CD4-positive, alpha-beta T cell treated with Interleukin-10 for 1 hour (primary cell): ENCODE results near the gene UBE2I.
"Not testable (repeated sequence)": the region's sequence is repeated elsewhere in the genome, so short reads cannot be mapped to it uniquely, and the experiment has no call there.

ENCODE experiments used
- DNase-seq: peaks from one replicate; pipeline ENCODE4 v3.0.0-alpha.2; 2020

UBE2I gene

DNA sequence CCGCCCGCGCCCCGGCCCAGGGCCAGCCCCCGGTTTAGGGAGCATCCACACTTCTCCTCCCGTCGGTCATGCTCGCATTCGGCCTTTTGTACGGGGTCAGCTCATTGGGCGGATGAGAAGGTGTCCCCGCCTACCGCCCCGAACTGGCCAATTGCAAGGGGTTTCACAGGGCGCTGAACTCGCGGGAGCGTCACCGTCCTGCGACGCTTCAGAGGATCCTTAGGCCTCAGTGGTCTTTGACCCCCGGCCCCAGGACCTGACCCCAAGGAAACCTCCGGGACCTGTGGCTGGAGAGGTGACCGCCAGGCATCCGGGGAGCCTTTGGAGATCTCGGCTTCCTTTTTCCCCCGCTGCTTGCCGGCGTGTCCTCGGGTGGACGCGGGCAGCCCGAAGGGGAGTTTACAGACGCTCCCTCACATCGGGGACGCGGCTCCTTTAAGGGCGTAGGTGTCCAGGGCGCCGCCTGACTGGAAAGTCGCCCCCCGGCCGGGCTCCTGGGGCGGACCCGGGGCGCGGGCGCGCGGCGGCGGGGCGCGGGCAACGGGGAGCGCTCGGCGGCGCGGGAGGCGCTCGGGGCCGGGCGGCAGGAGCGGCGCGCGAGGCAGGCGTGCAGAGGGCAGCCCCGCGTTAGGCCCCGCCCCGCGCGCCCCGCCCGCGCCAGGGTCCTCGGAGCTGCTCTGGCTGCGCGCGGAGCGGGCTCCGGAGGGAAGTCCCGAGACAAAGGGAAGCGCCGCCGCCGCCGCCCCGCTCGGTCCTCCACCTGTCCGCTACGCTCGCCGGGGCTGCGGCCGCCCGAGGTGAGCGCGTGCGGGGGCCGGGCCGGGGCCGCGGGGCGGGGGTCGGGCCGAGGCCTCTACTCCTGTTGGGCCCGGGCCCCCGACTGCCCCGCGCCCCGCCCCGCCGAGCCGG is at the start of gene UBE2I:
Gene UBE2I (plus strand): TSS at position 660 of the 909 bp plus-strand sequence. CDS start 4,395 bp downstream, outside the sequence.
- peak; percentile 100 for DNase-seq

DNA sequence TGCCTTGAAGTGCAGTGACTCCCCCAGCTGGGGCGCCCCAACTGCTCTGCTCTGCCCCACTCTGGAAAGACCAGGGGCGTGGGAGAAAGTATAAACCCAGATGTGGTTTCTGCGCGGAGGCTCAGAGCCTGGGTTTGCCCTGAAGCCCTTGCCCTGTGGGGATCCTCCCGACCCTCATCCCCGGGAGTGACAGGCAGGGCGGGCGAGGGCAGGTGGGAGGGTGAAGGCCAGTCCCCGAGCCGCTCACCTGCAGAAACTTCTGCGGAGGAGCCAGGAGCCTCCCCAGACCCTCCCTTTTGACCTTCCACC is 49.7 kb upstream of the UBE2I start:
- DNase-seq: no peak

DNA sequence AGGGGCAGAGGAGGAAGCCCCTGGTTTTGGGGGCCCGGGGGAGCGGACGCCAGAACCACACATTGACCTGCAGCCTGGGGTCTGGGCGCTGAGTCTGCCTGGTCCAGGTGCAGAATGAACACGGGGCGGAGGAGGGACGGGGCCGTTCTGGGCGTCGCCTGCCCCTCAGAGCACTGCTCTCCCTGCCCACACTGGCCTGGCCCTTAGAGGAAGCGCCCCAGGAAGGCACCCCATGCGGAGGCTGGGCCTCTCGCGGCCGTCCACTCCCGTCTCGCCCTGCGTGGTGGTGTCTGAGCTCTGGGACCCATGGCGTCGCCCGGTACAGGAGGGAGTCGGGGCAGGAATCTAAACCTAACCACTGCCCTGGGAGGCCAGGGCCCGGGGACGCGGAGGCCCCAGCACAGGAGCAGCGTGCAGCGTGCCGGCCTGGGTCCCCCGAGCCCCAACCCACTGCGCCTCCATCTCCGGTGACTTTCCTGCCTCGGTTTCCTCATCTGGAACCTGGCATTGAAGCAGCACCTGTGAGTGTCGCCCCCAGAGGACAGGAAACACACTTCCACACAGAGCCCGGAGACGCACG is 49.2 kb upstream of the UBE2I start:
- DNase-seq: no peak

DNA sequence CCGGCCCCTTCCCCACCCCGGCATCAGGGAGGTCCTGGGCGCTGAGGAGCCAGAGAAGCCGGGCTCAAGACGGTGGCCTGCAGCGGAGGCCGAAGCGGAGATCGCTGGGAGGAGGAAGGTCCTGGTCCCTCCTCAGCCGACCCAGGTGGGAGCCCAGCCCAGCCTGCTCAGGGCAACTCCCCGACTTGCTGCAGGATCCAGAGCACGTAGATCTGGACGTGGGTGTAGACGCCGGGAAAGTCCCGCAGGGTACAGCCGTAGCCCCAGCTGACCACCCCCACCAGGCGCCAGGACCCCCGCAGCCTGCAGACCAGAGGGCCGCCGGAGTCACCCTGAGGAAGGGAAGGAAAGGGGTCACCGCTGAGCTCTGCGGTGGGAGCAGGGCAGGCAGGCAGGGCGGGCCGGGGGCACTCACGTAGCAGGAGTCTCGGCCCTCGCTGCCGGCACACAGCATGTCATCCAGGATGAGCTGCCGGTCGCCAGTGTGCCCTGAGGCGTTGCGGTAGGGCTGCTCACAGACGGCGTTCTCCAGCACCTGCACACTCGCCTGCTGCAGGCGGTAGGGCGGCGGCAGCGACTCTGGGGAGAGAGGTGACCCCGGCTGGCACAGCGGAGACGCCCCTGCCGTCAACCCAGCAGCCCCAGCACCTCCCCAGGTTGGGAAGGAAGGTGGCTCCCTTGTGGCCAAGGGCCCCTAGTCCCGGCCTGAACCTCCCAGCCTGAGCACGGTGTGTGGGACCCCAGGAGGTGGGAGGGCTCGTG is 48.1 kb upstream of the UBE2I start:
- no peak for DNase-seq

- DNase-seq: no peak
Observed at GRCh38 chr16:1262210-1262845, 47.1 kb upstream of the UBE2I start.

DNA sequence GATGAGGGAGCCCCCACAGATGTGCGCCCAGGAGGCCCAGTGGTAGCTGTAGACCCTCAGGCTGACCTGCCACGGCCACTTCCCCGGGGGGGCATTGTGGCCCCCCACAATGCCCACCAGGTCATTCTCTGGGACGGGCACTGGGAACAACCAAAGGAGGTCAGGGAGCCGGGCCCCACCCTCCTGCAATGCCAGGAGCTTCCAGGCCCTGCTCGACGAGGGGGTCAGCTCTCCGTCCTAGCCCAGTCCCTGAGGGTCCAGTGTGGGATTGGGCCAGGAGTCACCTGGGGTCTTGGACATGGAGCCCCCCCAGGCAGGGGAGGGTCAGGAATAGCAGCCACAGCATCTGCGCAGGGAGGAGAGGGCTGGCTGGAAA is 46.6 kb upstream of the UBE2I start:
- DNase-seq: no peak

DNA sequence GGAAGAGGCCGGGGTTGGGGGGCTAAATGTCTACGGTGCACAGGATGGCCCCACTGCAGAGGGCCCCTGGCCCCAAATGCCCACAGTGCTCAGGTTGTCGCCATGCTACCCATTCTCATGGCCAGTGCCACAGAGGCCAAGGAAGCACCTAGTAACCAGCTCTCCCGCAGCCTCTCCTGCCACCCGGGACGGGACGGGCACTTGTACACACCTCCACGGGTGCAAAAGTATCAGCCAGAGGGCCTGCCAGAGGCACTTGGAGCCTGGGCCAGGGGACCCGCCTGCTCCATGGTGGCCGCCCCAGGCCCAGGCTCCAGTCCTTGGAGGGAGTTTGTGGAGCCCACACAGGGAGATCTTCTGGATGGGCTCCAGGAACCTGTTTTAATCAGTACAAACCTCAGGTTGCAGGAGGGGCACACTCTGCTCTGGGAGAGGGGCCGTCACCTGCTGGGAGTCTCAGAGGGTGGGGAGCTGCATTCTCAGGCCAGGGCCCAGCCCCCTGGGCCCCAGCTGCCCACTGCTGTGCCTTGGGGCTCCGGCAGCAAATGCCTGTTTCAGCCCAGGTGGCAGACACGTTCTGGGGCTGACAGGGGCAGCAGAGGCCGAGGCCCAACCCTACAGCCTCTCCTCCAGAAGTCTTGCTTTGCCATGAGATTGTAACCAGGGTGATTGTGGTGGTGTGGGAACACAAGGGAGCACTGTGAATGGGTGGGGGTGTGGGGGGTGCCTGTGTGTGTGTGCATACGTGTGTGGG is 45.7 kb upstream of the UBE2I start:
- no peak for DNase-seq

DNA sequence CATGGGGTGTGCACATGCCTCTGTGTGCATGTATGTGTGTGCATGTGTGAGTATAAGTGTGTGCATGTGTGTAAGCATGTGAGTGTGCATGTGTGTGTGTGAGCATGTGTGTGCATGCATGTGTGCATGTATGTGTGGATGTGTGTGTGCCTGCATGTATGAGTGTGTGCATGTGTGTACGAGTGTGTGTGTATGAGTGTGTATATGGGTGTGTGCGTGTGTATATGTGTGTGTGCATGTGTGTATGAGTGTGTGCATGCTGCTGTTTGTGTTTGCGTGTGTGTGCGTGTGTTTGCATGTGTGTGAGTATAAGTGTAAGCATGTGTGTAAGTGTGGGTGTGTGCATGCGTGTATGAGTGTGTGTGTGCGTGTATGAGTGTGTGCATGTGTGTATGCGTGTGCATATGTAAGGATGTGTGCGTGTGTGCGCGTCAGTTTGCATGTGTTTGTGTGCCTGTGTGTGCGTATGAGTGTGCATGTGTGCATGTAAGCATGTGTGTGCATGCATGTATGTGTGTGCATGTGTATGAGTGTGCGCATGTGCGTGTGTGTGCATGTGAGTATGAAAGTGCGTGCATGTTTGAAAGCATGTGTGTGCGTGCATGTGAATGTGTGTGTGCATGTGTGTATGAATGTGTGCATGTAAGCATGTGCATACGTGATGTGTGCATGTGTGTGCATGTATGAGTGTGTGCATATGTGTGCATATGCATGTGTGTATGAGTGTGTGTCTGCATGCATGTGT is 44.9 kb upstream of the UBE2I start:
- DNase-seq: no peak

DNA sequence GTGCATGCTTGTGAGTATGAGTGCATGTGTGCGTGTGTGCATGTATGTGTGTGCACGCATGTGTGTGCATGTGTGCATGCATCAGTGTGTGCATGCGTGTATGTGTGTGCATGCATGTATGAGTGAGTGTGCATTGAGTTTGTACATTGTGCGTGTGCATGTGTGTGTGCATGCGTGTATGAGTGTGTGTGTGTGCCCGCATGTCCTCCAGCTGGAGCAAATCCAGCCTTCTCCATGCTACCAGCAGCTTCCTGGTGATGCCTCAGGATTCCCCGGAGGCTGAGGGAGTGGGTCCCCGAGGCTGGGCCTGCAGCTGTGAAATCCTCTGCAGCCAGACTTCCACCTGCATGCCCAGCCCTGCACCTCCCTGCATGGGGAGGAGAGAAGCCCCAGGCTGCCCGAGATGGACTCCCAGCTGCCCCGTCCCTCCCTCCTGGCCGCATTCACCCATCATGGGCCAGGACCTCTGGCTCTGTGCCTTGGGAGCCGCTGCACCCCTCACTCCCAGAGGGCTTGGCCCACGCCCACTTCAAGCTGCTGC is 44.3 kb upstream of the UBE2I start:
- DNase-seq: no peak

DNA sequence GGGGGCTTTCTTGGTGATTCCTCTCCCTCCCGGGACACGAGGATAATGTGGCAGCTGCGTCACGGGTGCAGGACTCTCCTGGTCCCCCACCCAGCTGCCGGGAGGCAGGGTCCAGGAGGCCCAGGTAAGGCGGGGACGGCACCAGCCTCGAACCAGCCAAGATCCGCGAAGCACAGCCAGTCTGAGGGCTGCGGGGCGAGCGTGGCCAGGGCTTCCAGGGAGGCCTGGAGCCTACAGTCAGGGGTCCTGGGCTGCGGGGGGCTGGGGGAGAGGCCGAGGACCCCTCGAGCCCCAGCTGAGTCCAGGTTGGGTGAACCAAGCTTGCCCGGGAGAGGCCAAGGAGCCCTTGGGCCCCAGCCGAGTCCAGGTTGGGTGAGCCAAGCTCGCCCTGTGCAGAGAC is 43.6 kb upstream of the UBE2I start:
- no peak for DNase-seq

GRCh38 chr16:1269418-1269817 is 40.0 kb upstream of the UBE2I start:
- not testable (repeated sequence) for DNase-seq

DNA sequence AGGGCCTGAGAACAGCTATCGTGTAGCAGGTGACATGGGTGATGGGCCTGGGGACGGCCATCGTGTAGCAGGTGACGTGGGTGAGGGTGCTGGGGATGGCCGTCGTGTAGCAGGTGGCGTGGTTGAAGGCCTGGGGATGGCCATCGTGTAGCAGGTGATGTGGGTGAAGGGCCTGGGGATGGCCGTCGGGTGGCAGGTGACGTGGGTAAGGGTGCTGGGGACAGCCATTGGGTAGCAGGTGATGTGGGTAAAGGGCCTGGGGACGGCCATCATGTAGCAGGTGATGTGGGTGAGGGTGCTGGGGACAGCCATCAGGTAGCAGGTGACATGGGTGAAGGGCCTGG is 38.1 kb upstream of the UBE2I start:
- no peak for DNase-seq

- not testable (repeated sequence) for DNase-seq
Observed at GRCh38 chr16:1271724-1272413, 37.6 kb upstream of the UBE2I start.

- DNase-seq: no peak
Observed at GRCh38 chr16:1272453-1273198, 36.8 kb upstream of the UBE2I start.

DNA sequence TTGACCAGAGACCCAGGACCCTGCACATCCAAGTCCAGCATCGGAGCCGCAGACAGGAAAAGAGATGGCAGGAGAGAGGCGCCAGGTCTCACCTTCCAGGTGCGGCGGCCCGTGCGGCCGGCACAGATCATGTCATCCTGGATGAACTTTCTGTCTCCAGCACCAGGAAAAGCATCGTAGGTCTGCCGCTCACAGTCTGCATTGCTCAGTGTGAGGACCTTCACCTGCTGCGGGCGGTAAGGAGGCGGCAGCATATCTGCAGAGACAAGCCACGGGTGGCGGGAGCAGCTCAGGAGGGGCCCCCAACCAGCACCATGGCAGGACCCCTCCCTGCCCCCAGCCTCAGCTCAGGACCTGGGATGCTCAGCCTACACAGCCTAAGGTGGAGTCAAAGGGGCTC is 35.6 kb upstream of the UBE2I start:
- no peak for DNase-seq

- DNase-seq: no peak
Observed at GRCh38 chr16:1274767-1275166, 34.7 kb upstream of the UBE2I start.

DNA sequence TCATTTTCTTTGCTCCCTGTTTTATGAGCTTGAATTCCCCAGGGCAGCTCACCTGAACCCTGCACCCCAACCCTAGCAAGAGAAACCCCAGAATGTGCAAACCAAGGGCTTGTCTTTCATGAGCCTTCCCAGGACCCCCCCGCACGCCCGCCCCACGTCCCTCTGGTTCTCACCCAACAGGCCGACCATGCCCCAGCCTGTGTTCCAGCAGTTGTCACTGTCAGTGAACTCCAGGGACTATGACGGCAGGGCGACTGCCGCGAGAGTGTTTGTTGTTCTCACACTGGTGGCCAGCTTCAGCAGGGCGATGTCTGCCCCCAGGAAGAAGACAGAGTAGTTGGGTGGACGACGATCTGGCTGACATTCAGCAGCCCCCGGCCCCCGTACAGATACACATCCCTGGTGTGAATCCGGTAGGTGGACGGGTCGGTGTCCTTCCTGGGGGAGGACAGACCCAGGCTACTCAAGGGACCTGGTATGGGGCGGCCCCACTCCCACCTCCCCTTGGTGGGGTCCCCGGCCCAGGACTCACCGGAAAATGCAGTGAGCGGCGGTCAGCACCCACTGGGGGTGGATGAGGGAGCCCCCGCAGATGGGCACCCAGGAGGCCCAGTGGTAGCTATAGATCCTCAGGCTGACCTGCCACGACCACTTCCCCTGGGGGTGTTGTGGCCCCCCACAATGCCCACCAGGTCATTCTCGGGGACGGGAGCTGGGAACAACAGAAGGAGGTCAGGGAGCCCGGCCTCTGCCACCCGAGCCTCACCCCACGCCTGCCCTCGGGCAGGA is 33.5 kb upstream of the UBE2I start:
- no peak for DNase-seq

DNA sequence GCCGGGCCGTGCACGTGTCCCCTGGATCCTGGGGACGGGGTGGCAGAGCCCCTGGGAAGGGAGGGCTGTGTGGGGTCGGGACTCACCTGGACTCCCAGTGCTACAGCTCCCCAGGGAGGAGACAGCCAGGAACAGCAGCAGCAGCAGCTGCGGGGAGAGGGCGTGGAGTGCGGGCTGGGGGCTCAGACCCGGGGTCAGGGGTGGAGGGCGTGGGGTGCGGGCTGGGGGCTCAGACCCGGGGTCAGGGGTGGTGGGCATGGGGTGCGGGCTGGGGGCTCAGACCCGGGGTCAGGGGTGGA is 32.9 kb upstream of the UBE2I start:
- no peak for DNase-seq

DNA sequence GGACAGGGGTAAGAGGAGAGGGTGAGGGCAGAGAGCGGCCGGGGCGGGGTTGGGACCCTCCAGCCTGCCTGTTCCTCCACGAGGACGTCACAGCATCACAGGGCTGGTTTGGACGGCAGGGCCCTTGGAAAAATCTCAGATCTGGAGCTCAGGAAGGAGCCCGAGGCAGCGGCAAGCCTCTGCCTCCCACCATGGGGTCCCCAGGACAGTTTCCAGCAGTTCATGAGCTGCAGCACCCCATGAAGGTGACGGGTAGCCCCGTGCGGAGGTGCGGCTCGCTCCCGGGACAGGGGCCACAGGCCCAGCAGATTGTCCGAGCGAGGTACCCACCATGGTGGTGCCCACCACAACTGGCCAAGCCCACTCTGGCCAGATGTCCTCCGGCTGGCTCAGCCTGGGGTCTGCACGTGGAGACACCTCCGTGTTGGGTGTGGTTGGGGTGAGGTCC is 32.3 kb upstream of the UBE2I start:
- no peak for DNase-seq
